HG03521 (cell line): Measurements from ENCODE around the gene PRR5.
"Not testable (repeated sequence)": the region's sequence is repeated elsewhere in the genome, so short reads cannot be mapped to it uniquely, and the experiment has no call there.

ENCODE experiments used
- ATAC-seq: cut with Tn5 transposase; IDR thresholded peaks from one replicate; pipeline ENCODE4 v1.9.1; 2021; ENCODE audit warnings: mild to moderate bottlenecking, moderate library complexity; ENCODE audit not compliant: unreplicated experiment

The PRR5 gene

DNA sequence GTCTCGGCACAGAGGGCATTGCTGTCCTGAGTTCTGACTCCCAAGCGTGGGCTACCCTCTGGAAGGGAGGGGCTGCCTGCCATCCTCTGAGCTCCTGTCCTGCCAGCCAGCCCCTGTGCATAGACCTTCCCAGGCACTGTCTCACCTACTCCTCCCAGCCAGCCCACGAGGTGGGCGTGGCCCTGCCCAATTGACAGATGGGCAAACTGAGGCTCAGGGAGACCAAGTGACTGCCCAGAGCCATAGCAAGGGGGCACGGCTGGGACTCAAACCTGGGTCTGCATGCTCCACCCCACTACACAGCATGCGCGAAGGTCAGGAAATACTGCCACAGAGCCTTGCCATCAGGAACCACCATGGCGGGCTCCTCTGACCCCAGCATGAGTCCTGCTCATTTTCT is 29.4 kb upstream of the PRR5 start:
- no peak for ATAC-seq

- ATAC-seq = no peak
These were observed 28.6 kb upstream of the PRR5 start for GRCh38 chr22:44673406-44673805.

DNA sequence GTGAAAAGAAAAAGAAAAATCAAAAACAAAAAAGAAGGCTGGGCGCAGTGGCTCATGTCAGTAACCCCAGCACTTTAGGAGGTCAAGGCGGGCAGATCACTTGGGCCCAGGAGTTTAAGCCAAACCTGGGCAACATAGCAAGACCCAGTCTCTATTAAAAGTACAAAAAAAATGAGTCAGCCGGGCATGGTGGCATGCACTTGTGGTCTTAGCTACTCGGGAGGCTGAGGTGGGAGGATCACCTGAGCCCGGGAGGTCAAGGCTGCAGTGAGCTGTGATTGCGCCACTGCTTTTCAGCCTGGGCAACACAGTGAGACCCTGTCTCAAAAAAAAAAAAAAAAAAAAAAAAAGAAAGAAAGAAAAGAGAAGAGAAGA is 26.0 kb upstream of the PRR5 start:
- ATAC-seq = not testable (repeated sequence)

GRCh38 chr22:44676441-44677352 is 25.3 kb upstream of the PRR5 start:
- no peak for ATAC-seq

DNA sequence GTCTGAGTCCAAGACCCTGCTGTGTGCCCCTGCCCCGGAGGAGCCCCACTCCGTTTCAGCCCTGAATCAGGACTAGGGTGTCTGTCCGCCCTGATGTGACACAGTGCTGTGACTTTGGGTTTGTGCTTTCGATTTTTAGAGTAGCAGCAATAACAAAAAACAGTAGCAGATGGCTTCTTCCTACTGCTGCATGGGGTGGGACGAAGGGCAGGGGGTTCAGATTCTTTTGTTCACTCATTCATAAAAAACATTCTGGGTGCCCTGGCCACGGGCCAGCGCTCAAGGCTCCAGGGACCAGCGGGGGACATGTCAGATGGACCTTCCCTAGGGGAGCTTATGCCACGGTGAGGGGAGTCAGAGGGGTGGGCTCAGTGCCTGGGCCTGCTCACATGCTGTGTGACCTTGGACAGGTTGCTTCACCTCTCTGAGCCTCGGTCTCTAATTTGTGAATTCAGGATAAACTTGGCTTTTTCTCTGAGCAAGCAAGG is 24.6 kb upstream of the PRR5 start:
- no peak for ATAC-seq

DNA sequence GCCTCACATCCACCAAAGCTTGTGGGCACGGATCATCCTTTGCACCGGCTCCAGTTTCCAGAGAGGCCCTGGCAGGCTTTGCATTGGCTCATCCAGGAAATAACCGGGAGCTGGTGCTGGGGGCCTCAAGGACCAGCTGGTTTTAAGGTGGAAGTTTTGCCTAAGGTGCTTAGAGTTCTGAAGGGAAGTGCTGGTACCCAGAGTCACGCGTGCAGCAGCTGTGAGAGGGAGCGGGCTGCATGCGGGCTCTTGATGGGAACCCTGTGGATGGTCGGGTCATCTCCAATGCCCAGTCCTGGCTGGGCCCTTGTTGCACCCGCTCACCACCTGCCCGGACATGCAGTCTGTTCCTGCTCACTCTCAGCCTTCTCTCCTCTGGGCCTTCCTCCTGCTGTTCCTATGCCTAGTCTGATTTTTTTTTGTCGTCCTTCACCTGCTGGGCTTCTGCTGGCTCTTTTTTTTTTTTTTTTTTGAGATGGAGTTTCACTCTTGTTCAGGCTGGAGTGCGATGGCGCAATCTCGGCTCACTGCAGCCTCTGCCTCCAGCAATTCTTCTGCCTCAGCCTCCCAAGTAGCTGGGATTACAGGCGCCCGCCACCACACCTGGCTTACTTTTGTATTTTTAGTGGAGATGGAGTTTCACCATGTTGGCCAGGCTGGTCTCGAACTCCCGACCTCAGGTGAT is 24.0 kb upstream of the PRR5 start:
- no peak for ATAC-seq

- ATAC-seq = no peak
These were observed 23.3 kb upstream of the PRR5 start for GRCh38 chr22:44678556-44679305.

DNA sequence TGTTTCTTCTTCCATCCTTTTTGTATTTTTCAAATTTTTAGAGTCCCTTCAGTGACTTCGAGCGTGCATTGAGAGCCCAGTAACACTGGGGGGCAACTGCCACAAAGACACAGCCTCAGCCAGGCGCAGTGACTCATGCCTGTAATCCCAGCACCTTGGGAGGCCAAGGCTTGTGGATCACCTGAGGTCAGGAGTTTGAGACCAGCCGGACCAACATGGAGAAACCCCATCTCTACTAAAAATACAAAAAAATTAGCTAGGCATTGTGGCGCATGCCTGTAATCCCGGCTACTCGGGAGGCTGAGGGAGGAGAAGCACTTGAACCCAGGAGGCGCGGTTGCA is 22.7 kb upstream of the PRR5 start:
- not testable (repeated sequence) for ATAC-seq

DNA sequence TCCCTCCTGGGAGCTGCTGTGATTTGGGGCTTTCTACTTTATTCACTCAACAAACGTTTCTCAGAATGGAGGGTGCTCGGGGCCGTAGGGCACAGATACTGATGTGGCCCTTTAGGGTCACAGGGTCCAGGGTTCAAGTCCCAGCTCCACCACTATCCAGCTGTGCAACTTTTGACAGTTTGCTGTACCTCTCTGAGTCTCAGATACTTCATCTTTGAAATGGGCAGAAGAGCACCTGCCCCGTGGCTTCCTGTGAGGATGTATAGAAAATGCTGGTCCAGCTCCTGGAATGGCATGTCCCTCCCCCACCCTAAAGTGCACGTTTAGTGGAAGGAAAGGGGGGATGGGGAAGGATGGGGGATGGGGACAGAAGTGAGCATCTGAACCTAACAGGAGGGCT is 21.9 kb upstream of the PRR5 start:
- ATAC-seq = no peak

DNA sequence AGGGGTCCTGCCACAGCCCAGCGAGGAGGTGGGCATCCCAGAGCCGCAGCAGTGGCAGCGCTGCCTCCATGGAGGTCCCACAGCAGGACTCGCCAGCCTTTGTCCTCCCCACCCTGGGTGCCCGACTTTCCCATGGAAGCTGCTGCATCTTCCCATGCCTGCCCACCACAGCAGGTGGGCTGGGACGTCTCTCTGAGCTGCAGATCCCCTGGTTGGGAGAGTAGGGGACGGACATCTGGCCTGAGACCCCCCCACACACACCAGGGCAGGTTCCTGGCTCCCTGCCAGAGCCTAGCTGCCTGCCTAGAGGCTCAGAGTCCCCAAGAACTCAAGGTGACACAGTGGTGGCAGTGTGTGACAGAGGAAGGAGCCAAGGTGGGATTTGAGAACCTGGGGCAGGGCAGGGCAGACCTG is 21.5 kb upstream of the PRR5 start:
- no peak for ATAC-seq

DNA sequence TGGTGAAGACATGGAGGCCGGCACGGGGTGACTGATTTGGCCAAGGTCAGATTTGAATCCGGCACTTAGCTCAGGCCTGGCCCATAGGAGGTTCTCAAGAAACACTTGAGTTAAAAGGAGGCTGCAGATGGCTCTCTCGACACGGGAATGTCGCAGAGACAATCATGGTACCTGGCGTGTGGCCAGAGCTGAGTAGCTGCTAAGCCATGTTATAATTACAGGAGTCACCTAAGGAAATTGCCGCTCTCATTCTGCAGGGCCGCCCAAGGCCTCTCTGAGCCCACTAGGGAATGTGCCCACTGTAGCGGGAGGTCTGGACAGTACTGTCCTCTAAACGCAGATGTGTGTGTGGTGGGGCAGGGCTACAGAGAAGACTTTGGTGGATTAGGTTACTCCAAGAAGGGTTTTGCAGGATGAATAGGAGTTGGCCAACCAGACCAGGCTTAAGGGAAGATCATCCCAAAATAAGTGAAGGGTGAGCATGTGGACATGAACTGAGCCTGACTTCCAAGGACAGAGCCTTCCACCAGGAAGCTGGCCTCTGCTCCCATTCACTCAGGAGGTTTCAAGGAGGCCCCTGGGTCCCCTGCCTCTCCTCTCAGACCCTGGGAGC is 19.3 kb upstream of the PRR5 start:
- no peak for ATAC-seq

DNA sequence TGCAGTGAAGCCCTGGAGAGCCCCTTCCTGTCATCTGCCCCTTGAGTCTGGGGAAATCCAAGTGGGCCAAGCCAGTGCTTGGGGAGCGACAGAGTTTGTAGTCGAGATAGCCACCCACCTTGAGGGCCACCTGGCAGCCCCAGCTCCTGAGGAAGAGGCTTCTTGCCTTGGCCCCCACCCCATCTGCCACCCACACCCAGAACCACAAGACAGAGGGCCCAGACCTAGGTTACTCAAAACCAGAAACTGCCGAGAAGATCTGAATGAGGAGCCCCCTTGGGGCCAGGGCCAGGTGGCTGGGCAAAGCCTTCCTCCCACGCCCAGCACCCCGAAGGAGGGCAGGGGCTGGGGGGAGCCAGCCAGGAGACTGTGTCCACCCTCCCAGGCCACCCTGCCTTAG is 18.8 kb upstream of the PRR5 start:
- ATAC-seq = no peak

- ATAC-seq = no peak
These were observed 18.1 kb upstream of the PRR5 start for GRCh38 chr22:44683881-44684280.

DNA sequence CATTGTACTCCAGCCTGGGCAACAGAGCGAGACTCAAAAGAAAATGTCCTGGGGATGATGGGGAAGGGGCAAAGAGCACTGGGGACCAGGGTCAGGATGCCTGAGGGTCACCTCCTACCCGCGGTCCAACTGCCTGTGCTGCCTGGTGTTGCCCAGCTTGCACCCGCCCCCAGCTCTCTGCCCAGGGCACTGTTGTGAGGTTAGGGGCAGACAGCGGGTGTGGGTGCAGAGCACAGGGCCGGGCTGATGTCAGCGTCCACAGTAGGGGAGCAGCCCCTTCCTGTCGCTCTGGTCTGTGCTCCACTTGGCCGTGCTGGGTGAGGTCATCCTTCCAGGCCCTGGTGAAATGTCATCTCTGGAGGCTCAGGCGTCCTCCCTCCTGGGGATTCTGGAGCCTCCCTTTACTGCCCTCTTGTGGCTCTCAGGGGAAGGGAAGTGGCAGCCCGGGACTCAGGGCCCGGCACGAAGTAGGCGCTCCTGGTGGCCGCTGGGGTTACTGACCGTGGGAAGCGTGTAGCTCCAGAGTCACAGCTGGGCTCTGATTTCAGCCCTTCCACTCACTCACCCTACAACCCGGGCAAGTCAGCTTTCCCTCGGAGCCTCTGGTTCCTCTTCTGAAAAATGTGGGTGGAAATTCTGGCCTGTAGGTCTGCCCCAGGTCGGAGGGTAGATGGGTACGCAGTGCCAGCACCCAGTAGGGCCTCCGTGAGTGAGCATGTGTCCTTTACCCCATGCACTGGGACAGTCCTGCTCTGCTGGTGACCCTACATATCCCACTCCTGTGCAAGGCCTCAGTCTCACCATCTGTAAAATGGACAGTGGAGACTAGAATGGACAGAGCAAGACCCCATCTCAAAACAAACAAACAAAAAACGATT is 17.3 kb upstream of the PRR5 start:
- ATAC-seq = peak; percentile 64

- no peak for ATAC-seq
These were observed 16.5 kb upstream of the PRR5 start for GRCh38 chr22:44685384-44686056.

GRCh38 chr22:44686873-44687600 is 15.0 kb upstream of the PRR5 start:
- no peak for ATAC-seq

DNA sequence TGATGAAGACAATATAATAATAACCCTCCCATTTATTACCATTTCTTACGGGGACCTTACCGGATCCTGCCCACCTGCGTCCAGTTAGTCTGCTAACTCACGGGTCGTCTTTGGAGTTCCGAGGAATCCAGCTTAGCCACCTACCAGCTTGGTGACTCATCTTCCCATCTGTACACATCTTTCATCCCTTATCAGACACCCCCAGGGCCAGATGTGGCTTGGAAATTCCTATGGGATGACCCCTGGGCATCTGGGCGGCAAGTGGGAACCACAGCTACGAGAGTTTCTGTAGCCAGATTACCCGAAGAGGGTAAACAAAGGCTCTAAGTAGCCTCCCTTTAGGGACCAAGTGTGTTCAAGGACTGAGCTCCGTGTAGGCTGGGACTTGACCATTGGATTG is 12.8 kb upstream of the PRR5 start:
- no peak for ATAC-seq

GRCh38 chr22:44689915-44690524 is 12.0 kb upstream of the PRR5 start:
- ATAC-seq = no peak
